Ascending aorta (tissue), 2 donors: ENCODE data around the gene C16orf54. TPM values are rescaled to one million over a fixed set of nuclear protein-coding genes. Genes with fewer than 3 reads are reported as not detected.
"Not testable (repeated sequence)": the region's sequence is repeated elsewhere in the genome, so short reads cannot be mapped to it uniquely, and the experiment has no call there.

Experiments
- DNase-seq, 2 donors: peaks; one replicate each; pipeline ENCODE4 v3.0.0-alpha.2; 2019; ENCODE audit warnings: low spot score in 2 of 2
- H3K27ac ChIP-seq, 2 donors: fragments of 200-600 bp; sonication (generic); one replicate each; pipeline ENCODE4 v1.5.1; 2016 to 2017; ENCODE audit warnings: mild to moderate bottlenecking in 1 of 2
- H3K27me3 ChIP-seq: fragments of 200-600 bp; sonication (generic); one replicate; pipeline ENCODE4 v1.5.1; 2017
- H3K36me3 ChIP-seq, 2 donors: fragments of 200-600 bp; sonication (generic); one replicate each; pipeline ENCODE4 v1.5.1; 2016
- H3K4me1 ChIP-seq, 2 donors: fragments of 200-600 bp; sonication (generic); one replicate each; pipeline ENCODE4 v1.5.1; 2016 to 2017; ENCODE audit warnings: mild to moderate bottlenecking in 1 of 2
- H3K4me3 ChIP-seq, 2 donors: fragments of 200-600 bp; sonication (generic); one replicate each; pipeline ENCODE4 v1.5.1; 2016 to 2017; ENCODE audit warnings: mild to moderate bottlenecking in 1 of 2
- H3K9me3 ChIP-seq, 2 donors: fragments of 200-600 bp; sonication (generic); one replicate each; pipeline ENCODE4 v1.5.1; 2016
- intact Hi-C: fragments of 100-400 bp; cut with DNase I; formaldehyde crosslinking; loops from one replicate; pipeline ENCODE4 v1.15.1; 2023
- total RNA-seq: library from RNA; depleted of rRNA; stranded (reverse); fragments of >200 nt; gene quantifications from one replicate; pipeline ENCODE4 v1.1.0, GENCODE V29; 2016
- TF ChIP-seq, protein P1 (sequence below), 3 experiments: fragments of 200-600 bp in 2 of 3; fragments of 450-650 bp in 1 of 3; sonication (generic) in 2 of 3; IDR thresholded peaks; one replicate each; pipeline ENCODE4 v1.5.1; 2016 to 2019; ENCODE audit warnings: antibody characterized with exemption in 3 of 3, mild to moderate bottlenecking in 1 of 3, moderate library complexity in 1 of 3

Gene C16orf54
- total RNA-seq, 1 donor from 2014 or later, result 0.21 TPM

DNA sequence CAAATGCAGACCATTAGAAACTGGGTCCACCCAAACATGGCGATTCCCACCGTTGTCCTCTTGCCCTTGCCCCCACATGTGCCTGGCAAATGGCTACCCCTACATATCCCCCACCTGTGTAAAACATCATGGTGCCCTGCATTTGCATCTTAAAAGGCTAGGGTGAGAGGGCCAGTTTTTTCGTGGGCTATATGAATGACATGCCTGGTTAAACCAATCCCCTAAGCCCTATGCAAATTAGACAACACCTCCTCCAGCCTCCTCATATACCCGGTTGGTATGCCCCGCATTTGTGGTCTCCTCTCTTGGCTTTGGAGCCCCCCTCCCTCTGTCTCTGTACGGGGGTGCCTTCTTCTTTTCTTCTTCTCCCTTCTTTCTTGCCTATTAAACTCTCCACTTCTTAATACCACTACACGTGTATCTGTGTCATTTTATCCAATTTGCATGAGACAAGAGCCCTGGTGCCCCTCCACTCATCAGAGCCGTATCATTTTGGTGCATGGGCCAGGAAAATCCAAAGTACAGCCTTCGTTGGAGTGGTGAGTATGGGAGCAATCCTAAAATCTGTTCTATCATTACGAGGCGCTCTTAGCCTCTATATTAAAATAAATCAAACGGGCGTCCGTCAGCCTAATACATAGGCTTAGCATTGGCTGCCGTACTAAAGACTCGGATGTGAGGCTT lies 36.7 kb downstream of the C16orf54 start:
- H3K36me3 ChIP-seq, result no peaks in the 10 kb centered on the region
- no peak overlapping the region for H3K4me3 ChIP-seq
- intact Hi-C loops, result loop anchor here (1.0 kb wide), 1 partner anchor 107 kb away; the partner anchor contains the start of gene PAGR1
- TF ChIP-seq, protein P1, sequence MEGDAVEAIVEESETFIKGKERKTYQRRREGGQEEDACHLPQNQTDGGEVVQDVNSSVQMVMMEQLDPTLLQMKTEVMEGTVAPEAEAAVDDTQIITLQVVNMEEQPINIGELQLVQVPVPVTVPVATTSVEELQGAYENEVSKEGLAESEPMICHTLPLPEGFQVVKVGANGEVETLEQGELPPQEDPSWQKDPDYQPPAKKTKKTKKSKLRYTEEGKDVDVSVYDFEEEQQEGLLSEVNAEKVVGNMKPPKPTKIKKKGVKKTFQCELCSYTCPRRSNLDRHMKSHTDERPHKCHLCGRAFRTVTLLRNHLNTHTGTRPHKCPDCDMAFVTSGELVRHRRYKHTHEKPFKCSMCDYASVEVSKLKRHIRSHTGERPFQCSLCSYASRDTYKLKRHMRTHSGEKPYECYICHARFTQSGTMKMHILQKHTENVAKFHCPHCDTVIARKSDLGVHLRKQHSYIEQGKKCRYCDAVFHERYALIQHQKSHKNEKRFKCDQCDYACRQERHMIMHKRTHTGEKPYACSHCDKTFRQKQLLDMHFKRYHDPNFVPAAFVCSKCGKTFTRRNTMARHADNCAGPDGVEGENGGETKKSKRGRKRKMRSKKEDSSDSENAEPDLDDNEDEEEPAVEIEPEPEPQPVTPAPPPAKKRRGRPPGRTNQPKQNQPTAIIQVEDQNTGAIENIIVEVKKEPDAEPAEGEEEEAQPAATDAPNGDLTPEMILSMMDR (IDR thresholded peaks at IDR 0.05), result no peak
- no peaks in the 10 kb centered on the region for H3K4me1 ChIP-seq
- H3K27me3 ChIP-seq, result no peaks in the 10 kb centered on the region
- no peaks in the 10 kb centered on the region for H3K9me3 ChIP-seq
- DNase-seq, result no peak
- no peak overlapping the region for H3K27ac ChIP-seq

DNA sequence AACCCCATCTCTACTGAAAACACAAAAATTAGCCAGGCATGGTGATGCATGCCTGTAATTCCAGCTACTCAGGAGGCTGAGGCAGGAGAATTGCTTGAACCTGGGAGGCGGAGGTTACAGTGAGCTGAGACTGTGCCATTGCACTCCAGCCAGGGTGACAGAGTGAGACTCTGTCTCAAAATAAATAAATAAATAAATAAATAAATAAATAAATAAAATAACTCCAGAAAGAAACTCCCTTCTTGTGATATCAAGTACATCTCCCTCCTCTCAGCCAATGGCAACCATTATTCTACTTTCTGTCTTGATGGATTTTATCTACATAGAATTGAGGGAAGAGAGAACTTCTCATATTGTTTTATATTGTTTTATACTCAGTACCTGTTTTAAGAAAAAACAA lies 38.6 kb downstream of the C16orf54 start:
- H3K4me3 ChIP-seq, H3K27ac ChIP-seq, DNase-seq, H3K27me3 ChIP-seq, H3K36me3 ChIP-seq, H3K9me3 ChIP-seq, intact Hi-C loops, H3K4me1 ChIP-seq: not testable (repeated sequence)

DNA sequence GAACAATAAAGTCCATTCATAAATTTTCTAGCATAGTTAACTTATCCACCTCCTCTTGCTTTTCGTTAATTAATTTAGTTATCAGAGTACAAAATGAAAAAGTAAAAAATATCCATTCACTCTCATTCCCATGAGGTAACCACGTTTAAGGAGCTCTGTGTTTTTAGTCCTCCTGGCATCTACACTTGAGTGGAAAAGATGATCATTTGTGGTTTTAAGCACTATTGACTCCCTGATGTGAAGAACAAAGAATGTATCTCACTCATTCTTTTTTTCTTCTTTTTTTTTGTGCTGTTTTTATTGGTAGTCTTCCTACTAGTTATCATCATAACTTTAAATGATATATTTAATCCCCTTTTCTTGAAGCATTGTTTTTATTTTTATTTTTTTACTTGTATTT lies 40.8 kb downstream of the C16orf54 start:
- H3K27me3 ChIP-seq, result no peaks in the 10 kb centered on the region
- no peaks in the 10 kb centered on the region for H3K9me3 ChIP-seq
- H3K36me3 ChIP-seq, result no peaks in the 10 kb centered on the region
- no peak for DNase-seq
- intact Hi-C loops, result no loop called here
- TF ChIP-seq, protein P1 (IDR thresholded peaks at IDR 0.05), result no peak
- no peak overlapping the region for H3K4me3 ChIP-seq
- H3K4me1 ChIP-seq, result peaks cover 0 to 3% of the 10 kb centered on the region in 2 donors
- H3K27ac ChIP-seq, result no peak overlapping the region

DNA sequence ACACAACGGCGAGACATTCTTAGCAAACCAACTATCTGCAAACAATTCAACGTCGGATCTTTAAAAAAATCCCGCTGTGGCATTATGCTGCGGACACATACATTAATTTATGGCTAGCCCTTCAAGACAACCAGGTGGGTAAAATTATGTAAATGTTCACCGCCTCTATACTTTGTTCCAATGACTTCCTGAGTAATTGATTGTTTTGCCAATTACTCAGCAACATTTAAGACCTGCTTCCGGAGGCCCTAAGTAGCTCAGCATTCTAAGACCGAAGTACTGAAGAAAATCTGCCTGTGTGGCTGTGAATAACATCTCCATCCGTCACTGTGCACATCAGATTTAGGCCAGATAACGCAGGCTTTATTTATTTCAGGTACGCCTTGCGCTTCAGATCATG lies 43.5 kb downstream of the C16orf54 start:
- H3K9me3 ChIP-seq, result no peaks in the 10 kb centered on the region
- H3K4me3 ChIP-seq, result no peak overlapping the region
- TF ChIP-seq, protein P1 (IDR thresholded peaks at IDR 0.05), result no peak
- H3K36me3 ChIP-seq, result no peaks in the 10 kb centered on the region
- no peaks in the 10 kb centered on the region for H3K27me3 ChIP-seq
- intact Hi-C loops, result no loop called here
- no peak overlapping the region for H3K27ac ChIP-seq
- peaks cover 0 to 3% of the 10 kb centered on the region in 2 donors for H3K4me1 ChIP-seq
- no peak for DNase-seq

DNA sequence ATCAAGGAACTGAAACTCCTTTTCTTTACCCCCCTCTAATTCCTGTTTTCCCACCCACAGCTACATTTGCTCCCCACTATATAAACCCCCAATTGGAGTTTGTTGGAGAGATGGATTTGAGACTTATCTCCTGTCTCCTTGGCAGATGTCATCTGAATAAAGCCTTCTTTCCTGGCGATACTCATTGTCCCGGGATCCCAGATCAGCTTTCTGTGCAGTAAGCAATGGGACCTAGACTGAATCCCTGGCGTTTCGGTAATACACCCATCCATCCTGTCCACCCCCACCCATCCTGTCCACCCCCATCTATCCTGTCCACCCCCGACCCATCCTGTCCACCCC lies 44.6 kb downstream of the C16orf54 start:
- intact Hi-C loops, result no loop called here
- Histone ChIP-seq H3K27ac (no peak overlapping the region), H3K36me3 (no peaks in the 10 kb centered on the region), H3K4me3 (no peak overlapping the region), H3K4me1 (peaks cover 0 to 3% of the 10 kb centered on the region in 2 donors), H3K9me3 (no peaks in the 10 kb centered on the region), H3K27me3 (no peaks in the 10 kb centered on the region)
- TF ChIP-seq, protein P1 (IDR thresholded peaks at IDR 0.05), result no peak
- DNase-seq, result no peak

DNA sequence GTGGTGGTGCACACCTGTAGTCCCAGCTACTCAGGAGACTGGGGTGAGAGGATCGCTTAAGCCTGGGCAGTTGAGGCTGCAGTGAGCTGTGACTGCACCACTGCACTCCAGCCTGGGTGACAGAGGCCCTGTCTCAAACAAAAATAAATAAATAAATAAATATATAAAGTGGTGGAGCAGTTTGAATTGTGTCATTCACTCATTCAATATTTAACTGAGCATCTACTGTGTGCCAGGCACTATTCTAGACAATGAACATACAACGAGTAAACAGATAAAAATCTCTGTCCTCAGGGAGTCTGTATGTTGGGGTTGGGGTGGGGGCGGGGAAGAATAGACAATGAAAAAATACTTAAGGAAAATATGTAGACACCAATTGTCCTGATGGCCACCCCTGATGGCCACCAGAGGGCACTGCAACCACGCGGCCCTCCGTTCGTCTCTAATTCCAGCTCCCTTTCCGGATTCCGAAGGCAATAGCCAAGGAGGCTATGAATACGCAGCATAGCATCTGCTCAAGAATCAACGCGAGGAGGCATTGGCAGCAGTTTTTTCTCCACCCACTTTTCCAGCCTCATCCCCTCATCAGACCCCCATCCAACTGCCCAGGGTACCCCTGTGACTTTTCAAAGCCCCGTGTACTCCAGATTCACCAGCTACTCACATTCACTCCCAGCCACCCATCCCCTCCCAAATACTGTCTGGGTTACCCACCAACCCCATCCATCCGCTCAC lies 45.4 kb downstream of the C16orf54 start:
- Histone ChIP-seq H3K4me1 (peaks cover 0 to 3% of the 10 kb centered on the region in 2 donors), H3K9me3 (no peaks in the 10 kb centered on the region), H3K4me3 (no peak overlapping the region), H3K27me3 (no peaks in the 10 kb centered on the region), H3K27ac (no peak overlapping the region), H3K36me3 (no peaks in the 10 kb centered on the region)
- TF ChIP-seq, protein P1 (IDR thresholded peaks at IDR 0.05), result peak; percentile 81 to 87 (median 83)
- intact Hi-C loops, result loop anchor here (1.0 kb wide), 1 partner anchor 321 kb away; no protein-coding TSS in a partner anchor
- DNase-seq, result peak; percentile 31 to 86
